Hematopoietic multipotent progenitor cell treated with erythropoietin and hydrocortisone succinate and interleukin-3 and kit ligand, for 8 days (in vitro differentiated cells): Measurements from ENCODE around the gene EPHB1.
"Not testable (repeated sequence)": the region's sequence is repeated elsewhere in the genome, so short reads cannot be mapped to it uniquely, and the experiment has no call there.

Experiments
- DNase-seq: peaks from one replicate; pipeline ENCODE4 v3.0.0-alpha.2; 2015

EPHB1 gene

GRCh38 chr3:135014566-135014965 is 219.5 kb downstream of the EPHB1 start:
- no peak for DNase-seq

GRCh38 chr3:135017003-135017893 is 222.2 kb downstream of the EPHB1 start:
- DNase-seq, result no peak

- no peak for DNase-seq
Measured at GRCh38 chr3:135018149-135018923, 223.3 kb downstream of the EPHB1 start.

GRCh38 chr3:135020181-135020580 is 225.1 kb downstream of the EPHB1 start:
- no peak for DNase-seq

DNA sequence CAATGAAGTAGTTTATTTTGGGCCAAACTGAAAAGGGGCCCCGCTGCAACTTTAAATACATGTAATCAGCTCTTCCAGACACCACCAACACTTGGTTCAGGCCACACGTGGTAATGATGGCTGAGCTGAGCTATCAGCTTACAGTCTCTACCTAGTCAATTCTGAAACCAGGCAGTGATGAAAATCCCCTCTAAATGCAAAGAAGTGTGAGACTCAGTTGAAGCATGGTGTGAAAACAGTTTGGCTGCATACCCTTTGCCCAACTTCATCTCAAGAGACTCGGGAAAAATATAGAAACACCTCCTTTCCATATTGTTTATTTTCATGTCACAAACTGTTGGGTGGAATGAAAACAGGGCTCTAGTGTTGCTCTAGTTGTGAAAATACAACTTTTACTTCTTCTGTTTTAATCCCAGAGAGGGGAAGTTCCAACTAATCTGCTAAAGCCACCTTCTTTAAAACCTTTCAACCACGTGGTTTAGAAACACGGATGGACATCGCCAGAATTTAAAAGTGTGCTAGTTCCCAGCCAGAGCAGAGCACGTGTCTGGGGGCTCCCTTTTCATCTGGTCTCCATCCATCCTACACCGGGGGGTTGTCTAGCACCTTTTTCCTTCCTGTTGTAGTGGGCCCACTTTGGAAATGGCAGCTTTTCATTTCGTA is 229.1 kb downstream of the EPHB1 start:
- no peak for DNase-seq

- DNase-seq, result not testable (repeated sequence)
Measured at GRCh38 chr3:135030768-135031615, 235.9 kb downstream of the EPHB1 start.

- no peak for DNase-seq
Measured at GRCh38 chr3:135033737-135034136, 238.7 kb downstream of the EPHB1 start.

DNA sequence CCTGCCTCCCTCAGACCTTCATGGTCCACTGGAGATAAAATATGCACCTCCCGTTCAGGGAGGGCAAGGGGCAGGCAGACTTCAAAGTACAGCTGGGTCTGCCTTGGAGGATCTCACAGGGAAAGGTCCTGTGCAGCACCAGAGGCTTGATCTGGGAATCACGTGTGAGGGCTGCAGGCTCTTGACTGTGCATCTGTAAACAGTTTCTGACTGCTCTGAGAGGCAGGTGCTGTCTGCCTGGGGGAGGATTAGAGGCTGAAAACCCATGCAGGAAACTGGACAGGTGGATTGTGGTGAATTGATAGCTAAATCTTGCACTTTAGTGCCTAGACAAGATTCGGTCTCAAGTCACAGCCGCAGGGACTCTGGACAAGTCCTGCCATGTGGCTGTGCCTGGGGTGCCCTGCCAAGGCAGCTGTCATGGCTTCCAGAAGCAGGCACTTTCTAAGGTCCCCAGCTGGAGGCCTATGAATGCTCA is 239.3 kb downstream of the EPHB1 start:
- no peak for DNase-seq

DNA sequence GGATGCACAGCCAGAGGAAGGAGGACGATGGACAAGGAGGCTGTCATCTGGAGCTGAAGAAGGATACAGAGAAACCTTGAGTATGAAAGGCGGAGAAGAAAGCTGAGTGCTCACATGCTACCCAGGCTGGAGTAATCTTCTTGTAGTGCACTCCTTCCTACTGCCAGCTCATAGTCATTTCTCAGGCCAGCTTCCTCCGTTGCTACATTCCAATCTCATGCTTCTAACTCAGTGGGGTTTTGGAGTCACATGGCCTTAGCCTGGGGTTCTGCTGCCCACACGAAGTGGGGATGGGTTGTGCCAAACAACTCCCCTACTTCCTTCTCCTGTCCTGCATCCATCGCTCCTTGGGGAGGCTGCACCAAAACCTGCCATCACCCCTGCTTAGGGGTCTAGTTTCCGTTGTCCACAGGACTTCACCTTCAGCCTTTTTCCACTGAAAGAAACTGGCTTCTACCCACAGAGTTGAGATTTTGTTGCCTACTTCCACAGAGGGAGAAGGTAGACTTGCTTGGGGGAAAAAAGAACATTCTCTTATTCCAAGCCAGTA is 239.9 kb downstream of the EPHB1 start:
- no peak for DNase-seq

GRCh38 chr3:135038186-135038585 is 243.1 kb downstream of the EPHB1 start:
- no peak for DNase-seq

- DNase-seq, result not testable (repeated sequence)
Measured at GRCh38 chr3:135039536-135039935, 244.5 kb downstream of the EPHB1 start.

GRCh38 chr3:135040321-135041240 is 245.5 kb downstream of the EPHB1 start:
- no peak for DNase-seq

GRCh38 chr3:135041601-135042000 is 246.5 kb downstream of the EPHB1 start:
- no peak for DNase-seq

- DNase-seq, result no peak
Measured at GRCh38 chr3:135047061-135047460, 252.0 kb downstream of the EPHB1 start.

DNA sequence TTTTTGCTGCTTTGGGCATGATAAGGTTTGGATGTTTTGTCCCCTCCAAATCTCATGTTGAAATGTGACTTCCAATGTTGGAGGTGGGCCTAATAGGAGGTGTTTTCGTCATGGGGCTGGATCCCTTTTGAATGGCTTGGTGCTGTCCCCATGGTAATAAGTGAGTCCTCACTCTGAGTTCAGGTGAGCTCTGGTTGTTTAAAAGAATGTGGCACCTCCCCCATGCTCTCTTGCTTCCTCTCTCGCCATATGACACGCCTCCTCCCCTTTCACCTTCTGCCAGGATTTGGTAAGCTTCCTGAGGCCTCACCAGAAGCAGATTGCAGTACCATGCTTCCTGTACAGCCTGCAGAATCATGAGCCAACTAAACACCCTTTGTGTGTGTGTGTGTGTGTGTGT is 255.5 kb downstream of the EPHB1 start:
- DNase-seq, result no peak

DNA sequence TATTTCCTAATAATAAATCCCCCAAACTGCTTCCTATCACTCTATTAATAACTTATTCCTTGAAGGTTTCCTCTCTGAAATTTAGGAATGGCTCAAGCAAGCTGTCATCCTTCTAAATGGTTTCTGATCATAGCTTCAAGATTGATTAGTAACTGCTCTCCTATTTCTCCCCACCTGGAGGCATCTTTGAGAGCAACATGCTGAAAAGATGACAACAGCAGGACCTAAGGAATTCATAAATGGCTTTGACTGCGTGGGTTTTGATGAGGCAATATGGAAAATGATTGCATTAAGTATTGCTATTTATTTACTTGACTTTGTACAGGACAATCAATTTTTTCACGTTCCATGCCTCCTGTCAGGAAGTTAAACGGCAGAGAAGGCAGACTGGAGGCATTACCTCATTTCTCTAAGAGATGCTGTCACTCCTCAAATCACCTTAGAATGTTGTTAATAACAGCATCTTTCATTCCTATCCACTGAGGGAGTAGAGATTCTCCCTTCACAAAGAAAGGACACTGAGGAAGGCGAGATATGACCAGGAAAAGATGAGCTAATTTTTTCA is 256.4 kb downstream of the EPHB1 start:
- no peak for DNase-seq

- no peak for DNase-seq
Measured at GRCh38 chr3:135055449-135055848, 260.4 kb downstream of the EPHB1 start.

GRCh38 chr3:135056084-135056730 is 261.1 kb downstream of the EPHB1 start:
- no peak for DNase-seq

DNA sequence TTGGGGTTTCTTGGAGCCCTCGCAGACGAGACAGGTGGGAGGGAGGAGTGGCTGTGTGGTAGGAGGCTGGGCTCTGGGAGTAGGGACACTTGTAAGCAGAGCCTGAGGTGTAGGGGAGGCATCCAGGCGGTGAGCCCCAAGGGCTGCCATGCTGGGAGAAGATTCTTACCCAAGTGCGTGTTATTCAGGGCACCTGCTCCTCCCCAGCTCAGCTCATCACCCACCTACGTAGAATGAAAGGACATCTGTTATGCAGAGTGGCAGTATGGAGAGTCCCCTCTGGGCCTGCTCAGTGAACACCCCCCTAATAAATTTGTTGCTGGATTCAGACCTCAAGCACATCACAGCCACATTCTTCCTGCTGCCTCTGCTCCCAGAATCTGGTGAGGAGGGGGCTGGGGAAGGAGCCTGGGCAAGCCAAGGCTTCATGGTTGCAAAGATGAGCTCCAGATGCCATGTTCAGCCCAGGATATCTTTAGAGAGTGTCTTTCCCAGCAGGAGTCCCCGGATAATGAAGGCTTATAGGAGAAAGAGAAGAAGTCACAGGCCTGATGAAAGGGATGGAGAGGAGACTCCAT is 261.8 kb downstream of the EPHB1 start:
- DNase-seq, result no peak

DNA sequence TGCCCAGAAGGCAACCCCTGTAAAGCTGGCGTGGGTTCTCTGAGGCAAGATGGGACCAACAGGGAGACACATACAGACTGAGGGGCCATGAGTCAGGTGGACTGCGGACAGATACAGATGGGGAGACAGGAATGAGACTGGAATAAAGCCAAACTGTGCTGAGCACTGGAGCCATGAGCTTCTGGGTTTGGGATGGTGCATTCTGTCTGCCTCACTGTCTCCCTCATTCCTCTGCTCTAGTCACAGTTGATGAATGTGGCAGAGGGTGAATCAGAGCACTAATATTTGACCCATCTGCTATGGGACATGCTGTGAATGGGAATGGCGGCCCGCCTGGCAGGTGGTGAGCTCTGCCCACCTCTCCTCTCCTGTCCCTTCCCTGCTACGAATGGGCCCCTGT is 262.9 kb downstream of the EPHB1 start:
- no peak for DNase-seq
